Measurements from ENCODE around the gene STAC3. TPM values are rescaled to one million over a fixed set of nuclear protein-coding genes. Genes with fewer than 3 reads are reported as not detected.

Gene STAC3
- total and polyA plus RNA-seq, 9 of the 15 experiments (the other 6 are each of a cell fraction or from before 2014, with no cell fraction given) = 0.45 to 6.4 (median 3.3) TPM

DNA sequence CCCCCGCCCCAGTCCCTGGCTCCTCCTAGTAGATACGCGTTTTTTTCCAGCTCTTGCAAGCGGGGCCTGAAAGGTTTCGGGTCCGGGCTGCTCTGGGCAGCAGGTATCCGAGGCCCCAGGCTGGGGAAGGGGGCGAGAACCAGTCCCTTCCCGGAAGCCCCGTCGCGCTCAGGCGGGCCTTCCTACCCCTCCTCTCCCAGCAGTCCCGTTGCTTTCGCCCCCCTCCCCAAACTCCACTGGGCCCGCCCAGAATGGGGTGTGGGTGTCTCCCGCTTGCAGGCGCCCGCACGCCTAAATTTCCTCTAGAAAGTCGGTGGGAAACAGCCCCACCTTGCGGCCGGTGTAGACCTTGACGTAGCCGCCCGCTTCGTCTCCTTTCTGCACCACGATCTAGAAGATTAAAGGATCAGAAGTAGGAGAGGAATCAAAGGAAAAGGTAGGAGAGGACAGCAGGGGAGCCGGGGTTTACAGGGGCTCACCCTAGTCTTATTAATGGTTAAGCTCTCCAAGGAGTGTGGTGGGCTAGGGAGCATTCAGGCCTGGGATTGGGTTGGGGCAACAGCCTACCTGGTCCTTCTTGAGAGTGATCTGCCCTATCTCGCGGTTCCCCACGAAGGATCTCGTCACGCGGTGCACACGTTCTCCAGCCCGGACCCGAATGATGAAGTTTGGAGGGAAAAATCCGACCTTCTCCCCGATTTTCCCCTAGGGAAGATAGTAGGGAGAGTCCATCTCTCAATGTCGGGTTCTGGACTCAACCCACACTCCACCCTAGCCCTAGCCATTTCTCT is 7.3 kb downstream of the STAC3 start (continued):
- TF ChIP-seq, protein P1, sequence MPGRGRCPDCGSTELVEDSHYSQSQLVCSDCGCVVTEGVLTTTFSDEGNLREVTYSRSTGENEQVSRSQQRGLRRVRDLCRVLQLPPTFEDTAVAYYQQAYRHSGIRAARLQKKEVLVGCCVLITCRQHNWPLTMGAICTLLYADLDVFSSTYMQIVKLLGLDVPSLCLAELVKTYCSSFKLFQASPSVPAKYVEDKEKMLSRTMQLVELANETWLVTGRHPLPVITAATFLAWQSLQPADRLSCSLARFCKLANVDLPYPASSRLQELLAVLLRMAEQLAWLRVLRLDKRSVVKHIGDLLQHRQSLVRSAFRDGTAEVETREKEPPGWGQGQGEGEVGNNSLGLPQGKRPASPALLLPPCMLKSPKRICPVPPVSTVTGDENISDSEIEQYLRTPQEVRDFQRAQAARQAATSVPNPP (IDR thresholded peaks at IDR 0.05; ENCODE audit: borderline replicate concordance, insufficient read depth, insufficient read length) = no peak
- TF ChIP-seq ATF1 (CRISPR knock-in tag; IDR thresholded peaks at IDR 0.05) (no peak), ATF1 (tag; IDR thresholded peaks at IDR 0.05) (peak; percentile 77), MAX (CRISPR knock-in tag; IDR thresholded peaks at IDR 0.05) (no peak; the same call in 1 of the 2 replicates), ATF2 (CRISPR knock-in tag; IDR thresholded peaks at IDR 0.05) (no peak), UBTF (IDR thresholded peaks at IDR 0.05; ENCODE audit: borderline replicate concordance in 1 of 2, low read depth in 2 of 2, low read length in 2 of 2) (no peak), ESRRA (IDR thresholded peaks at IDR 0.05; ENCODE audit: borderline replicate concordance, low read depth) (0 out of 2 replicates have a peak, but pooled peaks have one; percentile 2), RBBP5 (IDR thresholded peaks at IDR 0.05; ENCODE audit: borderline replicate concordance, insufficient read depth, low read length, poor library complexity, severe bottlenecking) (no peak), HNRNPLL (IDR thresholded peaks at IDR 0.05; ENCODE audit: low read depth, low read length, poor library complexity, severe bottlenecking) (peak; percentile 35), HDGF (IDR thresholded peaks at IDR 0.05) (no peak), ZBTB33 (CRISPR knock-in tag; IDR thresholded peaks at IDR 0.05) (peak; percentile 68; the same call in 1 of the 2 replicates), ZNF316 (IDR thresholded peaks at IDR 0.05) (no peak), ZBTB7A (IDR thresholded peaks at IDR 0.05; ENCODE audit: borderline replicate concordance, control insufficient read depth, low read depth, low read length) (no peak), RB1 (IDR thresholded peaks at IDR 0.05; ENCODE audit: low read depth) (peak; percentile 42; the same call in 1 of the 2 replicates), GATA2 (CRISPR knock-in tag; IDR thresholded peaks at IDR 0.05) (peak; percentile 71), KLF1 (tag; IDR thresholded peaks at IDR 0.05) (peak; percentile 44; the same call in 1 of the 2 replicates), RCOR1 (IDR thresholded peaks at IDR 0.05; ENCODE audit: borderline replicate concordance in 1 of 2, low read depth in 2 of 2, low read length in 2 of 2) (peak in 1 of 2 experiments; percentile 40; a peak in 1 of 4 replicates)
